Effector memory CD8-positive, alpha-beta T cell (primary cell): ENCODE data around the gene HTR4.
A peak's percentile ranks its signal among the peaks of the same experiment; 100 is the strongest.

Experiments used
- ATAC-seq: fragments of 150-1000 bp; cut with Tn5 transposase; replicated peaks from 2 replicates; pipeline ENCODE4 v1.10.0; 2021; ENCODE audit warnings: mild to moderate bottlenecking, moderate library complexity
- DNase-seq, 3 experiments: peaks; one replicate each; pipeline ENCODE4 v3.0.0; 2021
- H3K27ac Mint-ChIP-seq, 2 donors: one replicate each; pipeline ENCODE4 v1.8.0; 2022; ENCODE audit warnings: mild to moderate bottlenecking in 2 of 2, mixed read lengths in 2 of 2, moderate library complexity in 2 of 2
- H3K27me3 Mint-ChIP-seq, 2 donors: one replicate each; pipeline ENCODE4 v1.8.0; 2022; ENCODE audit warnings: mixed read lengths in 2 of 2
- H3K36me3 Mint-ChIP-seq: one replicate; pipeline ENCODE4 v1.8.0; 2022; ENCODE audit warnings: mild to moderate bottlenecking, moderate library complexity, mixed read lengths; ENCODE audit not compliant: insufficient read depth
- H3K4me1 Mint-ChIP-seq, 2 donors: one replicate each; pipeline ENCODE4 v1.8.0; 2022; ENCODE audit warnings: low read depth in 2 of 2, mixed read lengths in 2 of 2
- H3K4me3 Mint-ChIP-seq, 2 donors: one replicate each; pipeline ENCODE4 v1.8.0; 2022; ENCODE audit warnings: mild to moderate bottlenecking in 2 of 2, mixed read lengths in 2 of 2, moderate library complexity in 2 of 2
- H3K9me3 Mint-ChIP-seq, 2 donors: one replicate each; pipeline ENCODE4 v1.8.0; 2022; ENCODE audit warnings: mixed read lengths in 2 of 2

HTR4 gene

DNA sequence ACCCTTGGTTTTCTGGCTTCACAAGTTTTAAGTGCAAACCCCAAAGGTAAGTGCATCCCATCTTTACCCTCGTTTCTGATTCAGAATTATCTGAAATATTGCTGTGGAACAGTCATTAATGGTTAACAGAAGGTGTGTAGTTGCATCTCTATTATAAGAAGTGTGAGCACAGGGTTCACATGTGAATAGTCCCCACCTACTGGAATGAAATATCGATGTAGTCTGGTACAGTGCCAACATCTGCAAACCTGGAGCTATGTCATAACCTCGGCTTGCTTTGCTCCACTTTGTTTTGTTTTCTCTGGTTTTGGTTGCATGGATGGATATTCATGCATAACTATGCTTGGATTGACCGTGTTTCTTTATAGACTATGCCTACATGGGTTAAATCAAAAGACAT lies 12.6 kb downstream of the HTR4 start:
- ATAC-seq = no peak
- H3K9me3 Mint-ChIP-seq = no peaks in the 10 kb centered on the region
- no peak overlapping the region for H3K4me3 Mint-ChIP-seq
- H3K27me3 Mint-ChIP-seq = peaks cover 62 to 77% of the 10 kb centered on the region in 2 donors
- no peak for DNase-seq
- no peaks in the 10 kb centered on the region for H3K4me1 Mint-ChIP-seq
- no peak overlapping the region for H3K27ac Mint-ChIP-seq
- no peaks in the 10 kb centered on the region for H3K36me3 Mint-ChIP-seq

DNA sequence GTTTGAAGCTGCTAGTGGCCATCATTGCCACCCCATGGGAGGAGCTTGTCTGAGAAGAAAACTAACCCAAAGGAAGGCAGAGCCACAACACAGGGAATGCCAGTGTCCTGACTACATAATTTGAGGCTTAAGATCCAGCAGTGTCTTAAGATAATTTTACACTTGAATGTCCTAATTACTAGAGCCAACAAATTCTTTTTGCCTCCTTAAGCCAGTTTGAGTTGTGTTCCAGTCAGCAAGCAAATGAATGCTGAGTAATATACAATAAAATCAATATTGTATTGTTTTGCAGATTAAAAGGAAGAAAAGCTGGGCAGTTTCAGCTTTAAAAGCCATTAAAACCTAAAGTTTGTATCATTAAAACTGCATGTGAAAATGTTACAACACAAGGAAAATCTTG lies 13.9 kb downstream of the HTR4 start:
- Mint-ChIP-seq H3K27ac (no peak overlapping the region), H3K4me1 (no peaks in the 10 kb centered on the region), H3K27me3 (peaks cover 50 to 65% of the 10 kb centered on the region in 2 donors), H3K9me3 (no peaks in the 10 kb centered on the region), H3K36me3 (no peaks in the 10 kb centered on the region), H3K4me3 (no peak overlapping the region)
- no peak for DNase-seq
- ATAC-seq = no peak

DNA sequence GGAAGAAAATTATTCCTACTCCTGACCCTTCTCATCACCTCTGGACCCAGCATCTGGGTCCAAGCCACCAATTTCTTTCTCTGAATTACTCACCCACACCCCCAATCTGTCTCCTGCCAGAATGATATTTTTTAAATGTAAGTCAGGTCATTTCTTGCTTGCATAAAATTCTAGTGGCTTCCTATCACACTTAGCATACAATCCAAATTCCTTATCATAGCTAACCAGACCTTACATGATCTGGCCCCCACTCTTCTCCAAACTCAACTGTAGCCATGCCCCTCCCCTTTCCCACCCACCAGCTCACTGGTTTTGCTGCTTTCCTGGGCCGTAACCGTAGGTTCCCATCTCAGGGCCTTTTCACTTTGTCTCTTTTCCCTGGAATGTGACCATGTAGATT lies 15.2 kb downstream of the HTR4 start:
- no peak overlapping the region for H3K4me3 Mint-ChIP-seq
- H3K27ac Mint-ChIP-seq = no peak overlapping the region
- H3K36me3 Mint-ChIP-seq = no peaks in the 10 kb centered on the region
- DNase-seq (no peak), ATAC-seq (no peak)
- no peaks in the 10 kb centered on the region for H3K4me1 Mint-ChIP-seq
- peaks cover 49 to 61% of the 10 kb centered on the region in 2 donors for H3K27me3 Mint-ChIP-seq
- H3K9me3 Mint-ChIP-seq = no peaks in the 10 kb centered on the region

DNA sequence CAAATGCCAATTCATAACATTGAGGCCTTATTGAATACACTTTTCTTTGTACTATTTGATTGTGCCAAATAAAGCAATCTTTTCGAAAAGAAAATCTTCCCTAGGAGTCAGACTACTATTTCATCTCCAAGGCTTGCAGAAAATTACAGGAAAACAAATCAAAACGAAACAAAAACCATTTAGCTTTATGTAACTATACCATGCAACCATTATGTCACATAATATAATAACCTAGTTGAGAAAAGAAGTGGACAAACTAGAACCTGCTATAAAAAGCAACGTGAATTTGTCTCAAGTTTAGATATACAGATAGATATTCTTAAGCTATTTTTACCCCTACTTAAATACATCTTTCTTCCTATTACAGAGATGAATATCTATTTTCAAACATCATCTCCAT lies 18.0 kb downstream of the HTR4 start:
- H3K36me3 Mint-ChIP-seq = no peaks in the 10 kb centered on the region
- H3K9me3 Mint-ChIP-seq = no peaks in the 10 kb centered on the region
- no peak for ATAC-seq
- H3K4me3 Mint-ChIP-seq = no peak overlapping the region
- DNase-seq = no peak
- H3K27ac Mint-ChIP-seq = no peak overlapping the region
- H3K4me1 Mint-ChIP-seq = peaks cover 0 to 7% of the 10 kb centered on the region in 2 donors
- H3K27me3 Mint-ChIP-seq = peaks cover 33 to 49% of the 10 kb centered on the region in 2 donors

DNA sequence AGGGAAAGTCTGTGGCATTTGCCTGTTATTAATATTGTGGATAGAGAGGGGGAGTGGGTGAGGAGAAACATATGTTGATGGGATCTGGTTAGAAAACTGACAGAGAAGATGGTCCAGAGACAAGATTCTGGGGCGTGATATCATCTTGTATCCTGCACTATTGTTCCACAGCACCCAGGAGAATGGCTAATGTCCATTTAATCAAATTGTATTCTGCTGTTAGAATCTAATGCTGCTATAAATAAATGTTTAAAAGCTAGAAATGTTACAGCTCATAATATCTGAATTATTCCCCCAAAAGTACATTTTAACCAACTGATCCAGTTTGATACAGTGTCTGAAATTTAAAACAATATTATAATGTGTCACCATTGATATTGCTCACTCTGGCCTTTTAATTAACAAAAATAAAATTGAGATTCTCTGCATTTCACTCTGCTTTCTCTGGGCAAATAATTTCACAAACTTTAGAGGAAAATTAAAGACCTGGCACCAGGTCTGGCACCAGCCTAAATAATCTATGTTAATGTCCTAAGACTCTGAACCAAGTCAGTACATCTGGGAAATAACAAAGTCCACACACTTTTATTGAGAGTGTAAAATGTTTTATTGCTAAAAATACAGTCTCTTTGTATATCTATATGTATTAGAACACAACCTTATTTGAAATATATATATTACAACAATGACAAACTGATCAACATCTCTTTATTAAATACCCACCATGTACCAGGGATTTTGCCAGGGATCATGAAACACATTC lies 18.8 kb downstream of the HTR4 start:
- Mint-ChIP-seq H3K4me1 (peaks cover 0 to 7% of the 10 kb centered on the region in 2 donors), H3K36me3 (no peaks in the 10 kb centered on the region), H3K27me3 (peaks cover 32 to 46% of the 10 kb centered on the region in 2 donors), H3K4me3 (no peak overlapping the region), H3K27ac (no peak overlapping the region), H3K9me3 (no peaks in the 10 kb centered on the region)
- DNase-seq (no peak), ATAC-seq (no peak)

DNA sequence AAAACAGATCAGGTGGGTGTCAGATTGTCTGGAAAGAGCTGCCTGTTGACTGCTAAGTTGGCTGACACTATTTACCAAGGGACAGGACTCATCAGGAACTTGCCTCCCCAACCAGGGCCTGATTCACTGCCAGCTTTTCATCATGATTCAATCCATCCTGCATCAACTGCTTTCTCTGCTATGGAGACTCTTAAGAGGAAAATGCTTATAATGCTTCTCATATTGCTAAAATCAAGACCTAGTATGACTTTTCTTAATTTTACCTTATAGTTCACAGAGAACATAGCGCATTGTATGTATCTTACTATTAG lies 21.3 kb downstream of the HTR4 start:
- Mint-ChIP-seq H3K27ac (no peak overlapping the region), H3K27me3 (peaks cover 17 to 22% of the 10 kb centered on the region in 2 donors), H3K36me3 (no peaks in the 10 kb centered on the region), H3K4me1 (peaks cover 0 to 7% of the 10 kb centered on the region in 2 donors), H3K4me3 (no peak overlapping the region), H3K9me3 (no peaks in the 10 kb centered on the region)
- ATAC-seq (no peak), DNase-seq (no peak)

DNA sequence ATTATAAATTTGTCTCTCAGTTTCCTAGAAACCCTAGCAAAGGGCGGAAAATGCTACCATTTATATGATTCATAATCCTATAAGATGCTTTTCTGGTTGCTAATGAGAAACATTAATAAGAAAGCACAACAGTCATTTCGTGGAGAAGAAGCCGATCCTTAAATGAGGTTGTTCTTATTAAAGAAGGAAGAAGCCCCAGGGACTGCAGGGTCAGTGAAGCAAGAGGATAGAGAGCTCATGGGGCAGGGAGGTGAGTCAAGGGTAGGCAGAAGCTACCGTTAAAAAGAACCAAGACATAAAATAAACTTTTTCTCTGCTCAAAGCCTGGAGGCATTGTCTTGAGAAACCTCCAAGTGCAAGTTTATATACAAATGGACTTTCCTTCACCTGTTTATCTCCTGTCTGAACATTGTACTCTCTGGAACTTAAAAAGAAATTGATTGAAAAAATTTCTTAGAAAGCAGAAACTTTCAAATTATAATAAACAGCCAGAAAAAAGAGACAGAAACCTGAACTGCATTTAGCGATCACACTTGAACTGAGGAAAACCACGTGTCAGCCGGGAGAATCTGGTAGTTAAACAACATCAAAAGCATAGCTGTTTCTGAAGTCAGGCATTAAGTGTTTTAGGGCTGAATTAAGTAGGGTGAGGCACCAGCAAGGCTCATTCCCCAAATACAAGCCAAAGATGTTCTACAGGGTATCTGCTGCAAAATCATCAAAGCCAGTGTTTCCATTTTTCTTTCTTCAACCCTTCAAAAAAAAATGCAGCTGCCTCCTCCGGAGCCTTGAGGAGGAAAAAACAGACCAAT lies 21.9 kb downstream of the HTR4 start:
- Mint-ChIP-seq H3K4me3 (no peak overlapping the region), H3K27me3 (peaks cover 17% of the 10 kb centered on the region in 2 donors), H3K27ac (no peak overlapping the region), H3K36me3 (no peaks in the 10 kb centered on the region), H3K9me3 (no peaks in the 10 kb centered on the region), H3K4me1 (peaks cover 0 to 7% of the 10 kb centered on the region in 2 donors)
- ATAC-seq (peak; percentile 22), DNase-seq (no peak)

DNA sequence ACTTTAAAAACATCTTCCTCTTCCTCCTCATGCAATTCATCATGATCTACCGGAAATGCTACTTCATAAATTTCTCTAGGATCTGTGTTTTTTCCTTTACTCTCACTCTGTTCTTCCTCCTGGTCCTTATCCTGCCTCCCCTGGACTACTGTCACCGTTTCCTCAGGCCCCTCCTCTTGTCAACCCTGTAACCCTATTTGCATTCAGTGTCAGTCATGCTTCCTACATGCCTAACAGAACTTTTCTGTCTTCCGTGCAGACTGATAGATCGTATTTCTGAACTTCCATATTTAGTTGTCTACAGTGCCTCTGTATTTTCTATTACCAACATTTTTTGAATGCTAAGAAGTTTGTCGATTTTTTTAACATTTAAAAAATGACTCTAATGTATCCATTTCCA lies 27.3 kb downstream of the HTR4 start:
- Mint-ChIP-seq H3K27me3 (peaks cover 35 to 47% of the 10 kb centered on the region in 2 donors), H3K4me1 (peaks cover 0 to 1% of the 10 kb centered on the region in 2 donors), H3K27ac (no peak overlapping the region), H3K9me3 (no peaks in the 10 kb centered on the region), H3K4me3 (no peak overlapping the region), H3K36me3 (no peaks in the 10 kb centered on the region)
- ATAC-seq (no peak), DNase-seq (no peak)

DNA sequence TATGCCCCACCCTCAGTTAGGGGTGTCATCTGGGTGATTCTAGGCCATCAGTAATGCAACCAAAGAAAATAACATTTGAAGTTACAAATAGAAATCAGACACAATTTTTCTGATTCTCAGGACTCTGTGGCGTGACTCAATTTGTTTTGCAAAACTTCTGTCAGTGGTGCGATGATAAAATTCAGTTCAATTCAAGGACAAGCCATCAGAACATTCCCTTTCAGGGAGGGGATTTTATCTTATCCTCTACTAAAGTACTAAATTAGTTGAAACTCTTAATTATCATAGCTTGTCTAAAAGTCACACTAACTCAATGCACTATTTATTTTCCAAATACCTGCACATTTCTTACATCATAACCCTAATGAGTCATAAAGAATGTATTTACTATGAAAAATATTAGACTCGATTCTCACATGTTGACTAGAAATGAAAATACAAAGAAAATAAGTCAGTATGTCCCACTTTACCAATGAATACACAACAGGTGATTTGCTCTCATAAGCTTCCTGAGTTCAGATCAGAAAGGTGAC lies 28.2 kb downstream of the HTR4 start:
- Mint-ChIP-seq H3K27me3 (peaks cover 34 to 45% of the 10 kb centered on the region in 2 donors), H3K9me3 (no peaks in the 10 kb centered on the region), H3K4me1 (peaks cover 2 to 6% of the 10 kb centered on the region in 2 donors), H3K4me3 (no peak overlapping the region), H3K27ac (no peak overlapping the region), H3K36me3 (no peaks in the 10 kb centered on the region)
- no peak for ATAC-seq
- no peak for DNase-seq

DNA sequence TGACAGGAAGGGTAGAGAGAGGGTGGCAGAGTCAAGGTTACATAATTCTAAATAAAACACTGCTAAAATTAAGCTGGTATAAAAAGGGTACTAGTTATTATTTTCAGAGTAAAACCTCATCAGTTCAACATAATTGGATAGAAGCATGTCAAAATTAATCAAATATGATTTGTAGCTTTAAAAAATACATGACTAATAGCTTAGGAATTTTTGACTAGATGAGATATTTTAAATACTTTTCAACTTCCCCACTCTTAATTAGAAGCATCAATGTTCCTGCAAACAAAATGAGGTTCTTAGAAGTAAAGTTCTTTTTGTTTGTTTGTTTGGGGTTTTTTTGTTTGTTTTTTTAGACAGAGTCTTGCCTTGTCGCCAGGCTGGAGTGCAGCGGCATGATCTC lies 29.1 kb downstream of the HTR4 start:
- ATAC-seq = no peak
- DNase-seq = no peak
- Mint-ChIP-seq H3K9me3 (no peaks in the 10 kb centered on the region), H3K4me1 (peaks cover 9 to 13% of the 10 kb centered on the region in 2 donors), H3K4me3 (no peak overlapping the region), H3K27ac (no peak overlapping the region), H3K36me3 (no peaks in the 10 kb centered on the region), H3K27me3 (peaks cover 31 to 41% of the 10 kb centered on the region in 2 donors)

DNA sequence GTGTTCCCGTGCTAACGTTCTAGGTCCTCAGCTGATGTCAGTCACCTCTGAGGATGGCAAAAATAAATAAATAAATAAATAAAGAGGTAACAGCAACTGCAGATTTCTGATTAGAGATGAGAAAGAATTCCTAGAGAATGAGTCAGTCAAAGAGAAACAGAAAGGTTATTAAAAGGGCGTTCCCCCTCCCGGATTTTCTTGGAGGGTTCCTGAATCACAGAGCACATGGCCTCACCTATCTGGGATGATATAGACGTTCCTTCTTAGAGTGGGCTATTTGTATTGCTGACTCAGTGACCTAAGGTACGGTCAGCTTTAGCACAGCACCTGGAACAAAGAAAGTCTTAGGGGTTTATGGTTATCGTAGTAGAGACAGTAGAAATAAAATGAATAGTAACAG lies 30.6 kb downstream of the HTR4 start:
- Mint-ChIP-seq H3K9me3 (no peaks in the 10 kb centered on the region), H3K4me3 (no peak overlapping the region), H3K4me1 (peaks cover 18 to 21% of the 10 kb centered on the region in 2 donors), H3K36me3 (no peaks in the 10 kb centered on the region), H3K27me3 (peaks cover 32 to 42% of the 10 kb centered on the region in 2 donors), H3K27ac (no peak overlapping the region)
- no peak for DNase-seq
- ATAC-seq = no peak

DNA sequence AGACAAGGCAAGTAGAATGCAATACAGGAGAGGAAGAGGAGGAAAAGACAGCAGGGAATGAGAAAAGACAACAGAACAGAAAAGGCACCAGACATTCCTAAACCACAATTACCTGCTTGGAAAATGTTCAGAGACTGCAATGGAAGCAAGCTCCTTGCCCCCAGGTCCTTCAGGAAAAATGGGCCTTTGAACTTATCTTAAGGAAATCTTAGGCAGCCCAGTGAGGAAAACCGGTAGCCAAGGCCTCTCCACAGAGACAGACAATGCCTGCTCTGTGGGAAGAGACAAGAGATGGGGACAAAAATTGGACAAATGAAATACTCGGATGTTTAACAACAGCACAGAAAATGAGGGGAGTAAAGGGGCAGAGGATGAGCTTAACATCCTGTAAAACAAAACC lies 31.2 kb downstream of the HTR4 start:
- peaks cover 18 to 24% of the 10 kb centered on the region in 2 donors for H3K4me1 Mint-ChIP-seq
- no peak overlapping the region for H3K27ac Mint-ChIP-seq
- no peaks in the 10 kb centered on the region for H3K9me3 Mint-ChIP-seq
- DNase-seq (no peak), ATAC-seq (no peak)
- no peaks in the 10 kb centered on the region for H3K36me3 Mint-ChIP-seq
- H3K4me3 Mint-ChIP-seq = no peak overlapping the region
- H3K27me3 Mint-ChIP-seq = peaks cover 39 to 49% of the 10 kb centered on the region in 2 donors

DNA sequence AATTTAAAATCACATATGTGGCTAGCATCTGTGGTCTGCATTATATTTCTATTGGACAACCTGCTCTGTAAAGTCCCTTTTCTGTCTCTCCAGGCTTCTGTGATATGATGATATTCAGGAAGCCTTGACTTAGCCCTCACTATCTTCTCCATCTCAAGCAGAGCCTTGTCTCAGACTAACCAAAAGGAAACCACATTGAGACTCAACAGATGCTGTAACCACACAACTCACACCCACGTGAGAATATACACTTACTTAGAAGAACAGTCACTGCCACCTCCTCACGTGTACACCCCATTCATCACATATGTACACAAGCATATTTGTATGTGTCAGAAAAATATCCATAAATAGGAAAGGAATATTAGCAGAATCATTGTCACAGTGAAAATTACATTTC lies 33.6 kb downstream of the HTR4 start:
- Mint-ChIP-seq H3K27ac (no peak overlapping the region), H3K9me3 (no peaks in the 10 kb centered on the region), H3K4me3 (no peak overlapping the region), H3K27me3 (peaks cover 44 to 47% of the 10 kb centered on the region in 2 donors), H3K36me3 (no peaks in the 10 kb centered on the region), H3K4me1 (peaks cover 18 to 24% of the 10 kb centered on the region in 2 donors)
- DNase-seq (peak; percentile 8 to 25 (median 22)), ATAC-seq (peak; percentile 97)

DNA sequence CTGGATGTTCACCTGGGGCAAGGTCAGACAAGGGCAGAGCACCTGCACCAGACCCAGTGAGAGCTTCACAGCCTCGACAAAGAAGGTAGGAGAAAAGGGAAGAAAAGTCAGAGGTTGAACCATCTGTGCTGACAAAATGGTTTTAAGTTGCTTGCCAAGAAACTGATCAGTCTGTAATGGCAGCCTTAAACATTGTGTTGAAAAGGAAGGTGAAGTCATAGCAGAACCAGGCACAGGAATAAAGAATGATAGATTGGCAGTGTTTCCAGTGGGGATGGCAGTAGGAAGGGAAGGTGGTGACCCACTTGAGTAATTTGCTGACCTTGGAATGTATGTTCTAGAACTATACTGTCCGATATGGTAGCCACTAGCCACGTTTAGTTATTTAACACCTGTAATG lies 34.2 kb downstream of the HTR4 start:
- H3K4me3 Mint-ChIP-seq = peak overlapping the region in 1 of 2 donors; percentile 11
- DNase-seq (no peak), ATAC-seq (no peak)
- peaks cover 43 to 44% of the 10 kb centered on the region in 2 donors for H3K27me3 Mint-ChIP-seq
- peaks cover 18 to 24% of the 10 kb centered on the region in 2 donors for H3K4me1 Mint-ChIP-seq
- peak overlapping the region in 1 of 2 donors; percentile 57 for H3K27ac Mint-ChIP-seq
- no peaks in the 10 kb centered on the region for H3K9me3 Mint-ChIP-seq
- H3K36me3 Mint-ChIP-seq = no peaks in the 10 kb centered on the region
